K562 (cell line): ENCODE measurements around the gene LY6G6C. TPM values are rescaled to one million over a fixed set of nuclear protein-coding genes. Genes with fewer than 3 reads are reported as not detected.

Source experiments
- ATF3 ChIP-seq, 2 experiments: fragments of 450-650 bp in 1 of 2; sonication (generic) in 1 of 2; formaldehyde crosslinking in 1 of 2; IDR thresholded peaks in 1 of 2; conservative IDR thresholded peaks in 1 of 2; 2 replicates each; pipeline versions ENCODE4 v1.6.1 to v1.8.1; 2016 to 2023; ENCODE audit warnings: mild to moderate bottlenecking in 2 of 2, moderate library complexity in 2 of 2, inconsistent platforms in 1 of 2, missing genetic modification reagents in 1 of 2
- BHLHE40 ChIP-seq: IDR thresholded peaks from 2 replicates; pipeline ENCODE4 v1.6.1; 2011; ENCODE audit warnings: low read length, improper control_type of control experiment
- ERF ChIP-seq: fragments of 450-650 bp; formaldehyde crosslinking; IDR thresholded peaks from 2 replicates; pipeline ENCODE4 v1.4.0; 2020; ENCODE audit warnings: mild to moderate bottlenecking, mixed read lengths
- MAZ ChIP-seq, 2 experiments: fragments of 450-650 bp in 1 of 2; sonication (generic) in 1 of 2; formaldehyde crosslinking; IDR thresholded peaks in 1 of 2; conservative IDR thresholded peaks in 1 of 2; 2 replicates each; pipeline versions ENCODE4 v1.4.0 to v1.5.0; 2020; ENCODE audit warnings: mild to moderate bottlenecking in 1 of 2, missing genetic modification reagents in 1 of 2
- MITF ChIP-seq: IDR thresholded peaks from 2 replicates; pipeline ENCODE4 v1.6.1; 2014; ENCODE audit warnings: antibody characterized with exemption
- PHB2 ChIP-seq: fragments of 450-650 bp; IDR thresholded peaks from 2 replicates; pipeline ENCODE4 v1.6.1; 2017; ENCODE audit warnings: low read depth
- RBFOX2 ChIP-seq: fragments of 200-400 bp; formaldehyde crosslinking; IDR thresholded peaks from 2 replicates; pipeline ENCODE4 v1.6.1; 2017; ENCODE audit warnings: low read depth, mild to moderate bottlenecking, low read length, moderate library complexity
- TCF3 ChIP-seq: sonication (generic); formaldehyde crosslinking; IDR thresholded peaks from 2 replicates; pipeline ENCODE4 v1.4.0; 2020; ENCODE audit warnings: mild to moderate bottlenecking, missing genetic modification reagents
- ZNF407 ChIP-seq: fragments of 450-650 bp; IDR thresholded peaks from 2 replicates; pipeline ENCODE4 v1.6.1; 2016; ENCODE audit warnings: low read depth
- ZNF644 ChIP-seq: fragments of 200-800 bp; sonication (Bioruptor generic); IDR thresholded peaks from 2 replicates; pipeline ENCODE4 v1.6.1; 2016; ENCODE audit warnings: low read depth, missing genetic modification characterization, missing compliant biosample characterization
- polyA plus RNA-seq, 8 experiments: library from polyadenylated mRNA; depleted of rRNA in 4 of 8; stranded (reverse) in 5 of 8; unstranded in 3 of 8; fragments of >200 nt; fragmentation: Nextera tagmentation in 2 of 8; fragmentation: Illumina TruSeq in 1 of 8; extraction: Ambion mirVana in 2 of 8; extraction: Trizol in 1 of 8; gene quantifications; 2 replicates each; pipeline versions ENCODE4 v1.2.1 to v1.2.3, GENCODE V29; 2011 to 2014; ENCODE audit warnings: inconsistent platforms in 1 of 8, missing spikeins in 1 of 8
- total RNA-seq, 7 experiments: library from RNA; depleted of rRNA in 6 of 7; stranded (reverse); fragments of >200 nt in 6 of 7; fragmentation: Illumina TruSeq in 2 of 7; extraction: Trizol in 2 of 7; gene quantifications; 2 replicates each; pipeline versions ENCODE4 v1.2.1 to v1.2.3, GENCODE V29; 2011 to 2021; ENCODE audit warnings: low replicate concordance in 1 of 7

LY6G6C gene
- total and polyA plus RNA-seq, 9 of the 15 experiments (the other 6 are each of a cell fraction or from before 2014, with no cell fraction given): 0.06 to 0.20 TPM; not detected in 7

GRCh38 chr6:31734821-31735406 is 13.4 kb upstream of the LY6G6C start (continued):
- TF ChIP-seq RBFOX2: peak; percentile 91
- TF ChIP-seq ZNF407: peak; percentile 32; the same call in 1 of the 2 replicates
- 0 out of 2 replicates have a peak, but pooled peaks have one; percentile 8 for TF ChIP-seq TCF3 (CRISPR knock-in tag)
- TF ChIP-seq MITF: no peak
- TF ChIP-seq PHB2: peak; percentile 51; the same call in 1 of the 2 replicates
- TF ChIP-seq ERF (CRISPR knock-in tag): 0 out of 2 replicates have a peak, but pooled peaks have one; percentile 10
- peak; percentile 3; the same call in 1 of the 2 replicates for TF ChIP-seq BHLHE40
- TF ChIP-seq ATF3 (IDR thresholded peaks at IDR 0.05): no peak
- no peak; the same call in none of the 2 replicates for TF ChIP-seq ATF3 (CRISPR knock-in tag; conservative IDR thresholded peaks at IDR 0.05)
- TF ChIP-seq MAZ (CRISPR knock-in tag; conservative IDR thresholded peaks at IDR 0.05 in 1 of 2, IDR thresholded peaks at IDR 0.05 in 1 of 2): peak in 1 of 2 experiments; percentile 70
- no peak for TF ChIP-seq ZNF644 (tag)
